Adipocyte (in vitro differentiated cells): ENCODE data around the gene HEMK1.

Experiments
- DNase-seq: peaks from one replicate; pipeline ENCODE4 v3.0.0-alpha.2; 2015; ENCODE audit warnings: low read depth
- H3K27me3 ChIP-seq: replicated peaks from 2 replicates; pipeline ENCODE4 v1.7.0; 2013; ENCODE audit warnings: mild to moderate bottlenecking, low read length, moderate library complexity; ENCODE audit not compliant: control insufficient read depth, insufficient read depth
- H3K36me3 ChIP-seq: 2 replicates; pipeline ENCODE4 v1.7.0; 2013; ENCODE audit warnings: low read length, mild to moderate bottlenecking, moderate library complexity; ENCODE audit not compliant: control insufficient read depth, insufficient read depth, severe bottlenecking
- H3K4me1 ChIP-seq: 2 replicates; pipeline ENCODE4 v1.7.0; 2013; ENCODE audit warnings: mild to moderate bottlenecking, low read length, moderate library complexity; ENCODE audit not compliant: control insufficient read depth, insufficient read depth
- H3K4me3 ChIP-seq: 2 replicates; pipeline ENCODE4 v1.7.0; 2013; ENCODE audit warnings: mild to moderate bottlenecking, low read length, moderate library complexity
- H3K9ac ChIP-seq: 2 replicates; pipeline ENCODE4 v1.7.0; 2013; ENCODE audit warnings: mild to moderate bottlenecking, low read length, moderate library complexity
- H3K9me3 ChIP-seq: 2 replicates; pipeline ENCODE4 v1.7.0; 2013; ENCODE audit warnings: mild to moderate bottlenecking, low read length, moderate library complexity; ENCODE audit not compliant: control insufficient read depth

Gene HEMK1

DNA sequence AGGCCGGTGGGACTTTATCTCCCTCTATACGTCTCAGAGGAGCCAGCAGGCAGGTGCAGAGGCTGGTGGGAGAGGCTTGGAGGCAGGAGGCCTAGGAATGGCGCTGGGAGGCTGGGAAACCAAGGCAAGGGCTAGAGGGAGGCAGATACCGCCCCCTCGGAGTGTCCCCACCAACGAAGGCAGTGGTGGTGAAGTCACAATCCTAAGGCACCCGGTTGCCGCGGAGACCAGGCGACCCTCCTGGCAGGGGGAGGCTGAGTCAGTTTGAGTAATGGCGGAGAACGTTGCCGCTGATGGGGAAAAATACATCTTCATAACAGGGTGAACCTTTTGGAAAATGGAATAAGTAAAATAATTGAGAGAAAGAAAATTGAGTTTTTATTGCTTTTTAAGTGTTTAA is 36.0 kb upstream of the HEMK1 start:
- H3K27me3 ChIP-seq, result peaks cover 50% of the 10 kb centered on the region
- no peak overlapping the region for H3K9ac ChIP-seq
- DNase-seq, result no peak
- H3K4me1 ChIP-seq, result peaks cover 5% of the 10 kb centered on the region
- H3K9me3 ChIP-seq, result no peaks in the 10 kb centered on the region
- no peak overlapping the region for H3K4me3 ChIP-seq
- H3K36me3 ChIP-seq, result no peaks in the 10 kb centered on the region

DNA sequence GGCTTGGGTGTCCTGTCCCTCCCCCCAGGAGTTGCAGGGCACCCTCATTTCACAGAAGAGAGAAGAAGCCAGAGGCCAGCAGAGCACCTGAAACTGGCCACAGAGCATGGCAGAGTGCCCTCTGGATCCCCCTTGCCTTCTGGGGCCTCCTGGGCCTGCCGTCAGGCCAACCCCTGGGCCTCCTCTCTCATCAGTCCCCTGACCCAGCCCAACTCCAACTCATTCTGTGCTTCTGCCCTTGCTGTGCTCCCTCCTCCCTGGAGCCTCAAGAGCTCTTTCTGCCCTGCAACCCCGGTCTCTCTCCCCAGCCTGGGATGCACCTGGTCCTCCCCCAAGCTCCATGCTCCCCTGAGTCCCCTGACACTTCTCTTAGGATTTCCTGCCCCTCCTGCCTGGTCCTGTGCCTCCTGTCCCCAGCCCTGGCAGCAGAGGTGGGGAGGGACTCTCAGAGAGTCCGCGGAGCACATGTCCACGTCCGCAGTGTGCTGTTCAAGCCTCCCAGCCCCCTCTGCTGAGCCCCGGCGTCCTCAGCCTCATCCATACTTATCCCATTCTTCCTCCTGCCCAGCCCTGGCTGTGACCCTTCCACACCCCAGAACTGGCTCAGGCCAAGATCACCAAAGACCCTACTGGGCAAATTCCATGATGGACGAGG is 35.4 kb upstream of the HEMK1 start:
- peaks cover 5% of the 10 kb centered on the region for H3K4me1 ChIP-seq
- no peaks in the 10 kb centered on the region for H3K9me3 ChIP-seq
- H3K27me3 ChIP-seq, result peaks cover 50% of the 10 kb centered on the region
- no peak for DNase-seq
- no peak overlapping the region for H3K4me3 ChIP-seq
- H3K9ac ChIP-seq, result no peak overlapping the region
- no peaks in the 10 kb centered on the region for H3K36me3 ChIP-seq

DNA sequence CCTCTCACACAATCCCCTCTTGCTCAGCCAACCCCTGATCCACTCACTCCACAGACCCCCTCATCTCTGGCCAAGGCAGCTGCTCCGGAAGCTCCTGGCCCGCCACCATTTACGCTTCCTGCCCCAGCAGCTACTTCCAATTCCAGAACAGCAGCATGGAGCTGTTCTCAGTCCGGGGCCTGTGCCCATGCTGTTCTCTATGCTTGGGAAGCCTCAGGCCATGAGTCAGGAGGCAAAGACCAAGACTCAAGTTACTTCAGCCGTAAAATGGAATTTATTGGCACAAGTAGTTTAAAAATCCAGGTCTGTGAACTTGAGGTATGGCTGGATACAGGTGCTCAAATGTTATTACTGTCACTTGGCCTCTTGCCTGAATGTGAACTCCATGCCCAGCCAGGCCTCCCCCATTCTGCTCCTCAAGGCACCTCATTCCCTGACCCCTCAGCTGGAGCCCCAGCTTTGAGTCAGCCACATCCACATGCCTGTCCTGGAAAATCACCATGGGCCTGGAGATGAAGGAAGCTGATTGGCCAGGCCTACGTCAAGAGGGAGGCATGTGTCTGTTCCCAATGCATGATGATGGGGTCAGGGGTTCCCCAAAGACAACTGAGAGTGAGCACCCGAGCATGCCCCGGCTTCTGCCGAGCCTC is 34.5 kb upstream of the HEMK1 start:
- H3K9me3 ChIP-seq, result no peaks in the 10 kb centered on the region
- H3K4me3 ChIP-seq, result no peak overlapping the region
- no peak overlapping the region for H3K9ac ChIP-seq
- peak; percentile 22 for DNase-seq
- H3K36me3 ChIP-seq, result no peaks in the 10 kb centered on the region
- H3K27me3 ChIP-seq, result peaks cover 48% of the 10 kb centered on the region
- H3K4me1 ChIP-seq, result peaks cover 5% of the 10 kb centered on the region

DNA sequence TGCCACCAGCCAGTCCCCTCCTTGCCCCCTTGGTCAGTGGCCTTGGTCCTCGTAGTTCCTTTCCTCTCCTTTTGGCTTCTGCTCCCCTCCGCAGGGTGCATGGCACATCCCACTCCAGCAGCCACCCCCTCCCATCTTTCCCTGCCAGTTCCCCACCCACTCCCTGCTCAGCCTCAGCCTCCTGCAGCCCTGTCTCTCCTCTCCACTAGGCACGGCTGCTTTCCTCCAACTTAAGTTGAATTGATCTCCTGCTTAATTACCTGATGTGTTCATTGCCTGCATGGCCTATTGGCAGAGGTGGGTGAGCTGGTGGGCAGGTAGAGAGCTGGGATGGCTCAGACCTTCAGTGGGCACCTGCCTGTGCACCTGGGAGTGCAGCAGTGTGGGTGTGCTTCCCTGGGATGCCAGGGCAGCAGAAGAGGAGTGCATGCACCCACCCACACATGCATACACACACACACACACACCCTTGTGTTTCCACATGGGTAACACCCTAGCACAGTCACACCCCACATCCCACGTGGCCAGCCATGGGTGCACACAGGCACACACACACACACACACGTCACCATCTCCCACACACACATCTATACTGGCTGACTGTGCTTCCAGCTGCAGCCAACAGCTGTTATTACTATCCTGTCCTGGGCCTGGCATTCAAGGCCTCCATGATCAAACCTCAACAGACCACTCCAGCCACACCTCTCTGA is 32.7 kb upstream of the HEMK1 start:
- no peak for DNase-seq
- H3K4me3 ChIP-seq, result no peak overlapping the region
- no peak overlapping the region for H3K9ac ChIP-seq
- H3K9me3 ChIP-seq, result no peaks in the 10 kb centered on the region
- H3K4me1 ChIP-seq, result peaks cover 5% of the 10 kb centered on the region
- H3K27me3 ChIP-seq, result peaks cover 48% of the 10 kb centered on the region
- H3K36me3 ChIP-seq, result no peaks in the 10 kb centered on the region

DNA sequence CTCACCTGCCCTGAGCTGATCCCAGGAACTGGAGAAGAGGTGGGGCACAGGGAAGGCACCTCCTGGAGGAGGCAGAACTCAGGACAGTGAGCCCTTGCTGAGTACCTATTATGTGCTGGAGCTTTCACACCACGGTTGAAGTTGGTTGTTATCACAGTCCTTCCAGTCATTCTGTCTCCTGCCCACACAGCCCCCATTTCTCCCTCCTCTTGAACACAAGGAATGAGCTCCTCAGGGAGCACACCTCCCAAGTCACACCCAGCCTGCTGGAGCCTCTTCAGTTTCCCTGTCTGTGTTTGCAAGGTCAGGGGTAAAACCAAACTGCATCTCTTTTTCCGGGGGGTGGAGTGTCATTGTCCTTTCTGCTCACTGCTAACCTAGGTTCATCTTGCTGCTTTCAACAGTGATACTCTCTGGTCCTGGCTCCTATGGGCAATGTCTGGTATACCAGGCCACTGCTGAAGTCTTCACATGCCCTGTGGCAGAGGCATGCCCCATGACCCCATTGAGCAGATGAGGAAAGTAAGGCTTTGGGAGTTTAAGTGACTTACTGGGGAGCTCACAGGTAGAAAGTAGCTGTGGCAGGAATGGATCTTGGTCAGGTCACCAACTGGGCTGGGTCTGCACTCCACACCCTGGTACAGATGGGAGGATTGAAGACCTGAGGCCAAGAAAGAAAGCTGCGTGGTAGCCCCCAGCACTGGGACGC is 31.7 kb upstream of the HEMK1 start:
- H3K9me3 ChIP-seq, result no peaks in the 10 kb centered on the region
- no peaks in the 10 kb centered on the region for H3K4me1 ChIP-seq
- H3K27me3 ChIP-seq, result peaks cover 48% of the 10 kb centered on the region
- H3K4me3 ChIP-seq, result no peak overlapping the region
- DNase-seq, result no peak
- no peaks in the 10 kb centered on the region for H3K36me3 ChIP-seq
- no peak overlapping the region for H3K9ac ChIP-seq

DNA sequence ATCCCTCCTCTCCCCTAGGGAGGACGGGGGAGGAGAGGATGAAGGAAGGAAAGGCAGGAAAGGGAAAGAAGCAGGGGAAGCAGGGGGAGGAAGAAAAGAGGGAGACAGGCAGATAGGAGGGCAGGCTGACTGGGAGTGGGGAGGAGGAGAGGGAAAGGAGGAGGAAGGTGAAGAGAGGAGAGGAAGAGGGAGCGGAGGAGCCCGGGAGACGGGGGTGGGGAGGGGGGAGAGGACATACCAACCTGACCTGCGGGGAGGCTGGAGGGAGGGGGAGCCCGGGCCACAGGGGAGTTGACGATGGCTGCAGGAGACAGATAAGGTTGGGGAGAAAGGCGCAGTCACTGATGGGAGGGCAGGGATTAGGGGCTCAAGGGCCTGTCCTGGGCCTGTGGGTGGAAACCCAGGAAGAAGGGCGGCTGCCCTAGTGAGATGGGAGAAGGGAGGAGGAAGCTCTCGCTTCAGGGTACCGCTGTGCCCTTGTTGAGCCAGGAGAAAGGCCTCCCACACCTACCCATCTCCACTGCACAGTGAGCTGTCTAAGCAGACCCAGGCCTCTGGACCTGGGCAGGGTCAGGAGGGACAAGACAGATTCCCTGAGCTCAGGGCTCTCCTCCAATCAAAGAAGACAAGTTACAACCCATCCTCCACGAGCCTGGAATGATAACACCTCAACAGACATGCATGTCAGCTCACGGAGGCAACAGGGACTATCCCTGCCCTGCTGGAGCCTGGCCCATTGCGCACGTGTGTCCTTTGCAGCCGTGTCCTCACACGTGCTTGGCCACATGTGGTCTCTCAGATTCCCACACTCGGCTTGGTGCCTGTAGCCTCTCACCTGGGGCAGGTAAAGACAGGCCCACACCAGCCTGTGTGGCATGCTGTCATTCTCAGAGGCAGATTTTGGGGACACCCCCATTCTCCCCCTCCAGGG is 29.7 kb upstream of the HEMK1 start:
- H3K4me1 ChIP-seq, result no peaks in the 10 kb centered on the region
- no peak overlapping the region for H3K9ac ChIP-seq
- DNase-seq, result no peak
- H3K27me3 ChIP-seq, result peaks cover 55% of the 10 kb centered on the region
- no peaks in the 10 kb centered on the region for H3K36me3 ChIP-seq
- H3K9me3 ChIP-seq, result no peaks in the 10 kb centered on the region
- H3K4me3 ChIP-seq, result no peak overlapping the region

DNA sequence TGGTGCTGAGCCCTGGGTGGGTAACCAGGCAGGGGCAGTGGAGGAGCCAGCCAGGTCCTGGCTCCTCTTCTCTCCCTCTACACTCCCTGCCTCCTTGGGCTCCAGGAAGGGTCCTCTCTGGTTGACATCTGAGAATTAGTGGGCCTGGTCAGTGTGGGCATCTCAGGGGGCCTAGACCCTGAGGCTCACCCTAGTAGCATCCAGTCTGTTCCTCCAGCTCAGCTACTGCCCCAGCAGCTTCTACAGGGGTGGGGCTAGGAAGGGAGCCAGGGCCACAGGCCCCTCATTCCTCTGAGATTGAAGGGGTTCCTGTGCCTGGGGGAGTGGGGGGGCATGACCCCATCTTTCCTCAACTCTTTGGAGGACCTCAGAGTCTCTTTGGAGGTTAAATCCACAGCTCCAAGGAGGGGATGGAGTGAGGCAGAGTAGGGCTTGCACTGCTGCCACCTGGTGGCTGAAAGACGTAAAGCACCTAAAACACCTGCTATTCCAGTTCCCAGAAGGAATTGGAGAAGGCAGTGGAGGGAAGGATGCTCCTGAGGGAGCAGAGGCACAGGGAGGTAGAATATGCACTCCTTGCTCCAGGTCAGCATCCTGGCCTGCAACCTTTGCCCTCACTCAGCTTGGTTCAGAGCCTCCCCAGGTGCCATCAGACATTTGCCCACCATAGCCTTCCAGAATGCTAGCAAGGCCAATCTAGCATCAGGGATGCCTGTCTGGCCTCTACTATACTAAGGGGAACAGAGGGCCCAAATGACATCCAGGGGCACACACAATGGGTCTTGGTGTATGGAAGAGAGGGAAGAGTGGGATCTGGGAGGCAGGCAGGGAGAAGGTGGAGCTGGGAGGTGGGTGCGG is 26.9 kb upstream of the HEMK1 start:
- Histone ChIP-seq H3K27me3 (peaks cover 57% of the 10 kb centered on the region), H3K4me3 (no peak overlapping the region), H3K4me1 (no peaks in the 10 kb centered on the region), H3K9me3 (no peaks in the 10 kb centered on the region), H3K36me3 (no peaks in the 10 kb centered on the region), H3K9ac (no peak overlapping the region)
- peak; percentile 83 for DNase-seq

DNA sequence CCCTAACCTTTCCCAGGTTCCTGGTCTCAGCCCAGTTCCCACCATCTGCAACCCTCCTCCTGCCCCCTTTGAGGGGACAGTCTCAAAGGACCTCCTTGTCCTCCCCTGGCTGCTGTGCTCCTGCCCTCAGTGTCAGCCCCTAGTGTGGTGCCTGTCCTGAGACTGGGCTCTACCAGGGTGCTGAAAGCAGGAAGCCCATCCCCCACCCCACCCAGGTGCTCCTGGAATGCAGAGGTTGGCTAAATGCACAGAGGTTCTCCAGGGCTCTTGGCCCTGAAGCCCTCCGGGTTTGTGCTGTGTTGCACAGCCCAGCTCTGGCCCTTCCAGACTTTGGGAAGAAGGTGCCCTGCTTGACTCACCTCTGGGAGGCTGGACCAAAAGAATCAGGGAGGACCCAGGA is 23.5 kb upstream of the HEMK1 start:
- DNase-seq, result no peak
- Histone ChIP-seq H3K4me3 (no peak overlapping the region), H3K9ac (no peak overlapping the region), H3K9me3 (no peaks in the 10 kb centered on the region), H3K36me3 (no peaks in the 10 kb centered on the region), H3K27me3 (peaks cover 31% of the 10 kb centered on the region), H3K4me1 (no peaks in the 10 kb centered on the region)

DNA sequence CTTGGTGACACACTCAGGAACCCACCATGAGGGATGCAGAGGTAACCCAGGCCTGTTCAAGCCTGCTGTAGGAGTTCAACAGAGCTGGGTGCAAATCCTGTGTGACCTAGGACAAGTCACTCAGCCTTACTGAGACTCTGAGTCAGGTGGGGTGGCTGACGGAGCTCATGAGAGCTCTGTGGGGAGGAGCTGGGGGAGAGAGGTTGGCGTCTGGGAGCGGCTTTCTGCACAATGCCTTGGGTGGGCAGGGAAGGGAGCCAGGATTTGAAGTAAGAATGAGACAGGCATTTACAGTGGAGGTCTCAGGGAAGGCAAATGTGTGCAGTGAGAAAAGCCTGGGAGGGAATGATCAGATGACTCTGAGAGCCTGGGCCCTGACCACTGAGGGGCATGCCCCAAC is 20.1 kb upstream of the HEMK1 start:
- no peaks in the 10 kb centered on the region for H3K36me3 ChIP-seq
- no peak overlapping the region for H3K9ac ChIP-seq
- H3K27me3 ChIP-seq, result peaks cover 29% of the 10 kb centered on the region
- H3K9me3 ChIP-seq, result no peaks in the 10 kb centered on the region
- DNase-seq, result no peak
- no peaks in the 10 kb centered on the region for H3K4me1 ChIP-seq
- no peak overlapping the region for H3K4me3 ChIP-seq
